OCI-LY3 (cell line): ENCODE measurements around the gene BCAR3.

Source experiments
- CTCF ChIP-seq: fragments of 200-600, 300-600 bp; sonication (generic); IDR thresholded peaks from 2 replicates; pipeline ENCODE4 v1.5.1; 2014; ENCODE audit warnings: antibody characterized with exemption, low read length, low read depth
- EZH2phosphoT487 ChIP-seq: fragments of 200-600 bp; shearing (Covaris generic); IDR thresholded peaks from 2 replicates; pipeline ENCODE4 v1.6.1; 2018; ENCODE audit warnings: antibody characterized with exemption, mixed run types, low read depth

GRCh38 chr1:93576746-93577145, 104.9 kb downstream of the BCAR3 start:
- TF ChIP-seq CTCF (no peak), EZH2phosphoT487 (no peak)
